ENCODE results near the gene NRXN2.

Gene NRXN2

GRCh38 chr11:64731601-64732000 is 8.6 kb upstream of the NRXN2 start:
- no peak for TF ChIP-seq CTCF (IDR thresholded peaks at IDR 0.05; ENCODE audit: extremely low read depth, missing control alignments)
- DNase-seq (ENCODE audit: low spot score), result no peak

GRCh38 chr11:64729851-64730382 is 6.9 kb upstream of the NRXN2 start:
- no peak for DNase-seq (ENCODE audit: low spot score)
- no peak for TF ChIP-seq CTCF (IDR thresholded peaks at IDR 0.05; ENCODE audit: extremely low read depth, missing control alignments)

- no peak for TF ChIP-seq CTCF (IDR thresholded peaks at IDR 0.05; ENCODE audit: extremely low read depth, missing control alignments)
- no peak for DNase-seq (ENCODE audit: low spot score)
Observed at GRCh38 chr11:64728757-64729365, 5.9 kb upstream of the NRXN2 start.

- no peak for DNase-seq (ENCODE audit: low spot score)
Observed at GRCh38 chr11:64726867-64727530, 4.0 kb upstream of the NRXN2 start.

GRCh38 chr11:64726211-64726641 is 3.2 kb upstream of the NRXN2 start:
- DNase-seq (ENCODE audit: low spot score), result no peak
- TF ChIP-seq CTCF (IDR thresholded peaks at IDR 0.05; ENCODE audit: extremely low read depth, missing control alignments), result no peak

More at GRCh38 chr11:64726867-64727530, 4.0 kb upstream of the NRXN2 start:
- no peak for TF ChIP-seq CTCF (IDR thresholded peaks at IDR 0.05; ENCODE audit: extremely low read depth, missing control alignments)

- TF ChIP-seq CTCF (IDR thresholded peaks at IDR 0.05; ENCODE audit: extremely low read depth, missing control alignments), result no peak
Observed at GRCh38 chr11:64724863-64725532, 2.0 kb upstream of the NRXN2 start.

More at GRCh38 chr11:64724863-64725532, 2.0 kb upstream of the NRXN2 start:
- no peak for DNase-seq (ENCODE audit: low spot score)
